Chondrocyte (in vitro differentiated cells): ENCODE results near the gene ANKDD1B. TPM values are rescaled to one million over a fixed set of nuclear protein-coding genes. Genes with fewer than 3 reads are reported as not detected.

ENCODE experiments used
- DNase-seq: peaks from one replicate; pipeline ENCODE4 v3.0.0; 2021; ENCODE audit warnings: mixed read lengths, low spot score
- H3K27ac Mint-ChIP-seq: one replicate; pipeline ENCODE4 v1.8.0; 2021; ENCODE audit warnings: mild to moderate bottlenecking, moderate library complexity, mixed read lengths; ENCODE audit not compliant: unreplicated experiment
- H3K27me3 Mint-ChIP-seq: 2 replicates; pipeline ENCODE4 v1.8.0; 2021; ENCODE audit warnings: low read depth, mixed read lengths
- H3K36me3 Mint-ChIP-seq: 2 replicates; pipeline ENCODE4 v1.8.0; 2021; ENCODE audit warnings: low read depth, mixed read lengths
- H3K4me1 Mint-ChIP-seq: 2 replicates; pipeline ENCODE4 v1.8.0; 2021; ENCODE audit warnings: low read depth, mild to moderate bottlenecking, mixed read lengths
- H3K4me3 Mint-ChIP-seq: one replicate; pipeline ENCODE4 v1.8.0; 2021; ENCODE audit warnings: mild to moderate bottlenecking, moderate library complexity, mixed read lengths; ENCODE audit not compliant: unreplicated experiment
- H3K9me3 Mint-ChIP-seq: 2 replicates; pipeline ENCODE4 v1.8.0; 2021; ENCODE audit warnings: low read depth, mixed read lengths
- CTCF ChIP-seq: fragments of 200-600 bp; sonication (generic); IDR thresholded peaks from 2 replicates; pipeline ENCODE4 v1.5.0; 2021; ENCODE audit warnings: antibody characterized with exemption, mild to moderate bottlenecking, moderate library complexity
- total RNA-seq: library from RNA; stranded (reverse); gene quantifications from 3 replicates; pipeline ENCODE4 v1.2.1, GENCODE V29; 2021

The ANKDD1B gene
- total RNA-seq, 1 donor from 2014 or later: 0.42 TPM

DNA sequence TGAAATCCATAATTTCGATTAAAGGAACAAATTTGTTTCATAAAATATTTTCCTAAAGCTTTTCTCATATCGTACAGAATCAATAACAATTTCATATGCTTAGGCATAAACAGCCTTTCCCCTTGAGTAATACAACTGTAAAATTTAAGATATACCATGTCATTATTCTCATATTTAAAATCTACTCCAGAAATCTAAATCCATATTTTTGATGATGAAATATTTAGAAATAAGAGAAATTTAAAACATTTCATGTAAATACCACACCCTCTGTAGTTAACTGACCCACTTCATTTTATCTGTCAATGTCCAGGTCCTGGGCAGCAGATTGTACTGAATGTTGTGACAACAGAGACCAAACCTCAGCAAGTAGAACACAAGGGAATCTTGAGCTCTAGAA lies 100.8 kb downstream of the ANKDD1B start:
- TF ChIP-seq CTCF: no peak
- no peak overlapping the region for H3K27ac Mint-ChIP-seq

GRCh38 chr5:75716715-75717081 lies 105.4 kb downstream of the ANKDD1B start:
- H3K27ac Mint-ChIP-seq: peak overlapping the region; percentile 98
- peaks cover 3% of the 10 kb centered on the region for H3K36me3 Mint-ChIP-seq
- DNase-seq: no peak

More for the DNA sequence above, 100.8 kb downstream of the ANKDD1B start:
- Mint-ChIP-seq H3K27me3 (no peaks in the 10 kb centered on the region), H3K4me1 (peaks cover 11% of the 10 kb centered on the region), H3K36me3 (peaks cover 3% of the 10 kb centered on the region), H3K9me3 (no peaks in the 10 kb centered on the region), H3K4me3 (no peak overlapping the region)
- no peak for DNase-seq

DNA sequence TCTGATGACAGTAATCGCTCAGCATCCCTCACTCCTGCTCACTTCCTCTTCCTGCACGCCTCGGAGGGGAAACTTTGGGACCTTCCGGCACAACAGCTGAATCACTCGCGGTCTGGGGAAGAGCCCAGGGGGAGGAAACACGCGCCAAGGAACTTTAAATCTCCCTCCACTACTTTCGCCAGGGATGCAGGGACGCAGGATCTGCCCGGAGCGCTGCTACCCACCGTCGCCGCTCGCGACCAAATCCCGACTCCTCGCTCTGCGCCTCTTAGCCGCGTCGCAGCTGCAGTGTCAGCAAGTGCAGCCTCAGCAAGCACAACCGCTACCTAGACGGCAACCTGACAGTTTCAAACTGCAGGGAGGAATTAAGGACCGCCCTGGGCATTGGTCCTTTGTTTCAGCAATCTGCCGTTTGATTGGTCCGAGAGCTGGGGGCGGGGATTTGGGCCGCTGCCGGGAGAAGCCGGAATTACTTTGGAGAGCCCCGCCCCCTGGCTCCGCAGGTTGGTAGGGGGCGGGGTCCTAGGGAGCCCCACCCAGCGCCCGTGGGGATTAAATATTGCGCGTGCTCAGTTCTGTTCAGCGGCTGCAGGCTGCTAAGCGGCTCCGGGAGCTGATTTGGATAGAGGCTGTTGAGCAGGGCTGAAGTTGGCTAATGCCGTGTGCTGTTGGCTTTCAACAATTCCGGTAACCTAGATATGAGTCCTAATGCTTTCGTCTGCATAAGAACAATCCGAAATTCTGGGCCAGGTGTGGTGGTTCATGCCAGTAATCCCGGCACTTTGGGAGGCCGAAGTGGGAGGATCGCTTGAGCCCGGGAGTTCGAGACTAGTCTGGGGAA lies 106.0 kb downstream of the ANKDD1B start, which contains the start of gene POC5:
POC5 (minus strand) TSS at position 356 of the 841 bp plus-strand sequence. CDS start 4,500 bp downstream, outside the sequence.
- H3K4me1 Mint-ChIP-seq: peaks cover 13% of the 10 kb centered on the region
- peak within 1 kb of the TSS; percentile 98 for H3K27ac Mint-ChIP-seq
- no peak for TF ChIP-seq CTCF
- H3K9me3 Mint-ChIP-seq: no peaks in the 10 kb centered on the region
- H3K4me3 Mint-ChIP-seq: peak within 1 kb of the TSS; percentile 98
- DNase-seq: peak; percentile 98
- peaks cover 10% of the 10 kb centered on the region for H3K27me3 Mint-ChIP-seq
- H3K36me3 Mint-ChIP-seq: peaks cover 3% of the 10 kb centered on the region

More at GRCh38 chr5:75716715-75717081, 105.4 kb downstream of the ANKDD1B start:
- Mint-ChIP-seq H3K4me3 (peak overlapping the region; percentile 98), H3K27me3 (peaks cover 8% of the 10 kb centered on the region), H3K9me3 (no peaks in the 10 kb centered on the region), H3K4me1 (peaks cover 13% of the 10 kb centered on the region)
- no peak for TF ChIP-seq CTCF

- no peak for TF ChIP-seq CTCF
- H3K4me3 Mint-ChIP-seq: no peak overlapping the region
- DNase-seq: no peak
- H3K9me3 Mint-ChIP-seq: no peaks in the 10 kb centered on the region
- peaks cover 9% of the 10 kb centered on the region for H3K4me1 Mint-ChIP-seq
- no peaks in the 10 kb centered on the region for H3K36me3 Mint-ChIP-seq
- H3K27ac Mint-ChIP-seq: no peak overlapping the region
- H3K27me3 Mint-ChIP-seq: peaks cover 12% of the 10 kb centered on the region
Measured at GRCh38 chr5:75720882-75721281, 109.6 kb downstream of the ANKDD1B start.

Other genes with a start within 250 kb of the ANKDD1B start
- gene CERT1, start 99.8 kb upstream of the ANKDD1B start, total RNA-seq: 28.8 to 36.5 TPM (median 36.2 TPM) in 3 replicates
- 26.5 to 35.5 TPM (median 26.5 TPM) in 3 replicates for gene POLK, start 99.6 kb upstream of the ANKDD1B start, total RNA-seq
- 7.1 to 9.2 TPM (median 8.0 TPM) in 3 replicates for gene POC5, start 106.0 kb downstream of the ANKDD1B start, total RNA-seq